Stimulated activated CD8-positive, alpha-beta memory T cell treated with anti-CD3 and anti-CD28 coated beads, Interleukin-15, amount 100 ng/mL, for 1 hour (primary cell): ENCODE data around the gene VCP.
"Not testable (repeated sequence)": the region's sequence is repeated elsewhere in the genome, so short reads cannot be mapped to it uniquely, and the experiment has no call there.

ENCODE experiments used
- DNase-seq: peaks from one replicate; pipeline ENCODE4 v3.0.0-alpha.2; 2020; ENCODE audit warnings: low read depth

VCP gene

DNA sequence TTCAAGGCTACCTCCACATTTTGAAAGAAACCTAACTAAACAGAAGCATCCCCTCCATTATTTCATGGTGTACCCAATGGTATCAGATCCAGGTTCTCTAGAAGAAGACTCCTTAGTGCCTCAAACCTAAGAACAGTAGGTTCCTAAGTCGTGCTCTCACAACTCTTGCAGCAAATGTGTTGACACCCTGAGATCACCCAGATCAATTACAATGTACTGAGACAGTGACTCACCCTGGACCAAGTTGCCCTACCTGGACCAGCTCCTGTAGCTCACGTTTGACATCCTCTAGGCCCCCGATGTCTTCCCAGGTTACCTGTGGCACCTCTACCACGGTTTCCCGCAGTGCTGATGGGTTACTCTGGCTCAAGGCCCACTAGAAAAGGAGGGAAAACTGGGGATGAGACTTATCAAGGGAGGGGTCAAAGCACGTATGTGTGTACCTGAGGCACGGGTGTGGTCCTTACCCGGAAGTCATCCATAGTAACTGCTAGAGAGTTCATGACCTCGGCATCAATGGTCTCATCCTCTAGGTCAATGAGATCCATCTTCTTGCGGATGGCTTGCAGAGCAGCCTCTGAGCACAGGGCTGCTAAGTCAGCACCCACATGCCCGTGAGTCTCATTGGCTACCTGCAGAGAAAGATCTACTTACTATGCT lies 11.7 kb downstream of the VCP start:
- DNase-seq = no peak

DNA sequence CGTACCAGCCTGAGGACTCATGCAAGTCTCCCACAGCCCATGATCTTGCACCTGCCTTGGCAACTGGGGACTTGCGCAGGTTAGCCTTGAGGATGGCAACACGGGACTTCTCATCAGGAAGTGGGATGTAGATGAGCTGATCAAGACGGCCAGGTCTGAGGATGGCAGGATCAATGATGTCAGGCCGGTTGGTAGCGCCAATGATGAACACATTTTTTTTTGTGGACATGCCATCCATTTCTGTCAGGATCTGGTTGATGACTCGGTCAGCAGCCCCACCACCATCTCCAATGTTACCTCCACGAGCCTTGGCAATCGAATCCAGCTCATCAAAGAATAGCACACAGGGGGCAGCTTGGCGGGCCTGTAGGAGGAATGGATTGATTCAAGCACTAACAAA lies 13.0 kb downstream of the VCP start:
- no peak for DNase-seq

DNA sequence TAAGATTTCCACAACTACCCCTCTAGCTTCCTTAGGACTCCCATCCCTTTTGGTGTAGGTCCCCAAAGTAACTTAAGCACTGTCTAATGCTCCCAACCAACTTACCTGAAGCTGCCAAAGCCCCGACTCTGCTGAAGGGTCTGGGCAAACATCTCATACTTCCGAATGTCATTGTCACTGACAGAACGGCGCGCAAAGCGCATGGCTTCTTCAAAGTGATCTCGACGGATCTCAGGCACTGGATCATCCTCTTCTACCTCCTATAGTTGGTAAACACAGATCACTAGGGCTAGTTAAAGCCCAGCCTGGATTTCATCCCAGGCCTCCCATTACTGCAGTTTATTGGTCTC lies 15.2 kb downstream of the VCP start:
- no peak for DNase-seq

DNA sequence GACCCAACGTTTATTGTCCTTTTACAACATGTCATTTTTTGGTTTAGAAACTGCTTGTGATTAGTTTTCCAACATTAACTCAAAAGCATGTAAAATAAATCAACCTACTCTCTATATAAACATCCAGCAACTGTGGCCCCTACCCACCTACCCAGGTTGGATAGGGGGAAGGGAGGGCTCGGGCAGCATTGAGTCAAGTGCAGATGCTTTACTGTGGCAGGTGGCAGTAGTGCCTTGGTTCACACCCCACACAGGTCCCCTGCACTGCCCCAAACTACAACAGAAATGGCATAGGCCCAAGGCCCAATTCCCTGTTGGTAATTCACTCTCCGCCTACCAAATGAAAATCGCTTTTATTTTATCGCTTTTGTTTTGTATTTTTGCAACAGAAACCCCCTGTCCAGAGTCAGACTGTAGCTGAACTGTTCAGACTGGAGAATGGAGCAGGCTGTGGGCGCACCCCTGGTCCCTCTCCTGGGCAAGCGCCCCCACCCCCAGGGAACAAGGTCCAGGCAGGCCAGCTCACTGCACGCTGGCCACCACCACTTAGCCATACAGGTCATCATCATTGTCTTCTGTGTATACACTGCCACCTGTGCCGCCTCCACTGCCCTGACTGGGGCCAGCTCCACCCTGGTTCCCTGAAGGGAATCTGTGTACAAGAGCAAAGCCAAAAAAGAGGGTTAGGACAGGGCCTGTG lies 15.7 kb downstream of the VCP start:
- no peak for DNase-seq

DNA sequence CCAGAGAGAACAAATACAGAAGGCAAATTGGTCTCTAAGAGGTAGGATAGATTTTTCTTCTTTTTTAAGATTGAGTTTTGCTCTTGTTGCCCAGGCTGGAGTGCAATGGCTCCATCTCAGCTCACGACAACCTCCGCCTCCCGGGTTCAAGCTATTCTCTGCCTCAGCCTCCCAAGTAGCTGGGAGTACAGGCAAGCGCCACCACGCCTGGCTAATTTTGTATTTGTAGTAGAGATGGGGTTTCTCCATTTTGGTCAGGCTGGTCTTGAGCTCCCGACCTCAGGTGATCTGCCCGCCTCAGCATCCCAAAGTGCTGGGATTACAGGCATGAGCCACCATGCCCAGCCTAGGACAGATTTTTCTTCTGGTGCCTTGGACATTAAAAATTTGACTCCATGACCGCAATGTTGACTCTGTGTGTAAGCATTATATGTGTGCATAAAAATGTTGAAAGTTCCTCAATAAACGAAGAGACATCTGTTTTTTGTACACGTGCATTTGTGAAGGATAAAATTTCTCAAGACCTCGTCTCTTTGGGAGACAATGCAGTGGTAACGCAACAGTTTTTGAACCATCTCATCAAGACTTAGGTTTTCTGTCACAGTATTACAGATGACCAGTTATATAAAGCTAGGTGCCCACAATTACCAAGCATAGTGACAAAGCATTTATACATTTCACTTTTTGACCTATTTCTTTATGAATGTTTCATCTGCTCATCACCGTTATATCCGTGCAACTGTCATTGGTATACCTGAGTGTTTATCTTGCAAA lies 17.4 kb downstream of the VCP start:
- DNase-seq = no peak

DNA sequence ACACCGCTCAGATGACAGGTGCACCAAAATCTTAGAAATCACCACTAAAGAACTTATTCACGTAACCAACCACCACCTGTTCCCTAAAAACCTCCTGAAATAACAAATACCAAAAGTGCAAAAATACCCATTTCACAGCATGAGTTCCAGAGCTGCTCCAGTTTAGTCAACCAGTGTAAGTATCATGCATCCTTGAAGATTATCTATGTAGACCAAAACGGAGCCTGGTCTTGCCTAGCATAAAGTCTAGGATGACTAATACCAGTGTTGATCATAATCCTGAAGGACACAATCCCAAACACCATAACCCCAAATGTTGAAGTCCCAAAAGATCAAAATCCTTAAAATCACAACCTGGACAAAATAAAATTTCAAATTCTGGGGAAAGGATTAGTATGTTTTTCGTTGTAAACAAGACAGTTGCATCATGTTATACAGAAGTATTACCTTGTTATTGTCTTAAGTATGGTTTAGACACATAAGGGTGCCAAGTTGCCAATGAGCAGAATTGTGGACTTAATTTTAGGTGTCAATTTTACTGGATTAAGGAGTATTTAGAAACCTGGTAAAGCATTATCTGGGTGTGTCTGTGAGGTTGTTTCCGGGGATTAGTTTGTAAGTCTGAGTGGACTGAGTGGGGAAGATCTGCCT lies 18.1 kb downstream of the VCP start:
- DNase-seq = no peak

DNA sequence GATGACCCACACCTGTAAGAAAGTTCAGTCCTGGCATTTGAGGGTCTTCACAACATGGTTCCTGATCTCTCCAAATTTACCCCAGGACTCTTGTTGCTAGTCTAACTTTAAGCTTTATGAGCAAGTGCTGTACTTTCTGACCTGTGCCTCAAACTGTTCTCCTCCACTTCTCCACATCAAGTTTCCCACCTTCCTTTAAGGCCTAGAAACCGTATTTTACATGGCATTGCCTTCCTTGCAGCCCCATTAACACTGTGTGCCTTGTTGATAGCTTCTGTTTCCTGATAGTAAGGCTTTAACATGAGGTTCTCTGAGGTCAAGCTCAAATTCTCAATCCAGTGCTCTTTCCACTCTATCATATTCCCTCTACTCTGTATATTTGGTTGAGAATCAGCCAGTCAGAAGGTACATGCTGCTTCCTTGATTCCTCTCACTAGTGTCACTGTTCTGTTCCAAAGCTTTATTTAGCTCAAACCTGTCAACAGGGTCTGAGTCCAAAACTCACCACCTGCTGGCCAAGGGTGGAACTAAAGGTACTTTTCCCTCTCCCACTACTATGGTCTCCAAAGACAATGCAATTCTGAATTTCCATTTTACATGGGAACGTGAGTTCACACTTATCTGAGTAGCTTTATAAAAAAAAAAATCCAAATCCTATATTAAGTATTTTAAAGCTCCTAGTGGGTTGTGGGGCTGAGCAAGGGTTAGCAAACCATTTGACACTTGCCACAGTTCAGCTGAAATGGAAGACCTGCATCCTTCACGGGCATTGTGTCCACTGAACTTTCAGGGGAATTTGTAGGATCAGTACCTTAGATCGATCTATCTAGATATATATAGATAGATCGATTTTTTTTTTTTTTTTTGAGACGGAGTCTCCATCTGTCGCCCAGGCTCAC lies 21.1 kb downstream of the VCP start:
- DNase-seq = peak; percentile 31

DNA sequence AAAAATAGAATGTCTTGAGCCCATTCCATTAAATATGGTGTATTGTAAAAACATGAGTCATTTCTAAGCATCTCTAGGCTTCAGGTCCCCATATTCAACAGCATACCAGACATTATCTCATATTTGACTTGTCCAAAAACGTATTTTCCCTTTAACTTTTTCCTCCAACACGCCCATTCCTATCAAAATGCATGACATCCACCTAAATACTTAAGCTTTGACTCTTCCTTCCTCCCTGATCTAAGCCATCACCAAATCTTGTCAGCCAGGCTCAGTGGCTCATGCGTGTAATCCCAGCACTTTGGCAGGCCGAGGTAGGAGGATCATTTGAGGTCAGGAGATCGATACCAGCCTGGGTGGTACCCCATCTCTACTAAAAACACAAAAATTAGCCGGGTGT lies 23.9 kb downstream of the VCP start:
- DNase-seq = no peak

DNA sequence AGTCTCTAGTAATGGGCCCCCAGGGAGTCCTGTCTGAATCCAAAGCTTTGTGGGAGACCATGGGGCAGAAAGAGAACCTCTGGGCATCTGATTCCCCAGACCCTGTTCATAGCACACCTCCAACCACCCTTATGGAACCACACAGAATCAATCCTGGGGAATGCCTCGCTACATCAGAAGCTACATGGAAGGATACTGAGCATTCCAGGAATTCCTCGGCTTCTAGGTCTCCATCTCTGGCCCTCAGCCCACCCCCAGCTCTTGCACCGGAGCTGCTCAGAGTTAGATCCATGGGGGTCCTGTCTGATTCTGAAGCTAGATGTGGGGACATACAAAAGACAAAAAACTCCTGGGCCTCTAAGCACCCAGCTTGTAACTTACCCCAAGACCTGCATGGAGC lies 28.4 kb downstream of the VCP start:
- no peak for DNase-seq

DNA sequence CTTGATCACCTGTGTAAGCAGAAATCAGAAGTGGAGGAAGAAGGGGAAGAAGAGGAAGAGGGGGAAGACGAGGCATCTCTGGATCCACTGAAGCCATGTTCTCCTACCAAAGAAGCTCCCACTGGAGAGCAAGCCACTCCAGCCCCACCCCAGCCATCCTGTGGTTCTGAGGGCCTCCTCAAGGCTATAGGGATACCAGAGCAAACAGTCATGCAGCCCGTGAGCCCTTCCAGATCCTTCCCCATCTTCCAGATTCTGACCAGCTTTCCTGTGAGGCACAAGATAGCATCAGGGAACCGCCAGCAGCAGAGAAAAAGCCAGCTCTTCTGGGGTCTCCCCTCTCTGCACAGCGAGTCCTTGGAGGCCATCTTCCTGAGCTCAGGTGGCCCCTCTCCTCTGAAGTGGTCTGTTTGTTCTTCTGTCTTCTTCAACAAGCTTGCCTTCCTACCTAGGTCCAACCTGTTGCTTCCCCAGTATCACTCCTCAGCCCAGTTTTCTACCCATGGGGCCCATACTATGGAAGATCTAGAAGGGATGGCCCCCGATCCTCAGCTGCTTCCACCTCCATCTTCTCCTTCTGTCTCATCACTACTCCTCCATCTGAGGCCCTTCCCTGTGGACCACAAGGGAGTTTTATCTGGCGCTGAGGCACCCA lies 29.4 kb downstream of the VCP start:
- DNase-seq = no peak

DNA sequence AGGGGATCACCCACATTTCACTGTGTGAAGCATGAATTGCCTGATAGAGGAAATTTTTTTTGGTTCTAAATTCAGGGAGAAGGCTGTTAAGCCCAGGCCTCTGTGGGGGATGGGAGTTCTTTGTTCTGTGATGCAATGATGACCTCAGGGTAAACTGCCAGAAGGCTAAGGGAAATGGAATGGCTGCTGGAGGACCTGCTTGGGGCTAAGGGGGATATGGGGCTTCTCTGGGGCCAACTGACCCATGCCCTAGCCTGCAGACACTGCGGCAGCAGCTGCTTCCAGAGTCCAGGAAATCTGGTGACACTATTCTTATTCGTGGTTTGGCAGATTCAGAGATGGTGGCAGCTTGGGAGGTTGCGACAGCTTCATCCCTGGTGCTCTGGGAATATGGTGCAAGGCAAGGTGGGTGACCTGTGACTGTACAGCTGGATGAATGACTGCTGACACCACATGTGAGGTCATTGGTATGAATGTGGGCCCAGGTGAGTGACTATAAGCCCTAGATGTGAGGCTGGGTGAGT lies 30.3 kb downstream of the VCP start:
- DNase-seq = no peak

DNA sequence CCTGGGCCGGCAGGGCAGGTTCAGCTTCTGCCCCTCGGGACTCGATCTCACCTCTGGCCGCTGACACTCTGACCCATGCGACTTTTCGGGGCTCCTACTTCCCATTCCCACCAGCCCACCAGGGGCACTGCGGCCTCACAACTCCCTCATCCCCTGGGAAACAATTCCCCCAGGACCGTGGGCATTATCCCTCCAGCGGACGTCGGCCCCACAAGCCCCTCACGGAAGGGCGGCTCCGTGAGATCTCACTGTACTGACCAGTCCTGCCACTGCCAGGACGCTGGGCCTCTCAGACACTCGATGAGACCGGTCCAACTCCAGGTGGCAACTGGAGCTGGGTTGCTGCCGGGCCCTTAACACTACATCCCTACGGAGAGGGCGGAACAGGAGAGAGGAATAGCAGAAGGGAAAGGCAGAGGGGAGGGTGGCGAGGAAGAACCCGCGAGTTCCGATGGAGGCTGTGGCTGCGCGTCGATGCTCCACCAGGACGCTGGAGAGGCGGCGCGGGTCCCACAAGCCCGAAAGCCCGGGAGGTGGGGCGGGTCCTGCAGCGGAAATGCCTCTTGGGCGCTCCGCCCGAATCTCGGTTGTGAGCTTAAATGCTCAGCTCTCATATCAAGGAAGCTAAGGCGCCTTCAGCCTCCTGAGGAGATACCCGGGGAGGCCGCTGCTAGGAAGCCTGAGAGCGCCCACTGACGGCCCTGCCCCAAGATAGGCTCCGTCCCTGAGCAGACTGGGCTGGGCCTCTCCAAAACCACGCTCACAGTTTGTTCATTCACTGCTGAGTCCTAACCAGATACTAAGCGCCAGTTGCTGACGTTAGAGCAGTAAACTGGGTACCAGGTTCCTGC lies 36.3 kb downstream of the VCP start:
- no peak for DNase-seq

DNA sequence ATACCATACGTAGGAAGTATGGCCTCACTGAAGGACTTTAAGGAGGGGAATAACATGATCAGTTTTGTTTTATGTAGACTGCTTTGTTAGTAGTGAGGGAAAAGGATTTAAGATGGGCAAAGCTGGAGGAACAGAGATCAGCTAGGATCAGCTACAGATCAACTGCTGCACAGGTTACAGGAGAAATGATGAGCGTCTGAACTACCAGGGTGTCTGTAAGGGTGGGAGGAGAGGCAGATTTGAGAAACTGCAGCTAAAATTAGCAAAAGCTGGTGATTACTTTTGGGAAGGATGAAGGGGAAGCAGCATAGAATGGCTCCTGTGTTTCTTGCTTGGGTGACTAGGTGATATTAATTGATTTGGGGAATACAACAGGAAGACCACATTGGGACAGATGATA lies 39.3 kb downstream of the VCP start:
- no peak for DNase-seq

DNA sequence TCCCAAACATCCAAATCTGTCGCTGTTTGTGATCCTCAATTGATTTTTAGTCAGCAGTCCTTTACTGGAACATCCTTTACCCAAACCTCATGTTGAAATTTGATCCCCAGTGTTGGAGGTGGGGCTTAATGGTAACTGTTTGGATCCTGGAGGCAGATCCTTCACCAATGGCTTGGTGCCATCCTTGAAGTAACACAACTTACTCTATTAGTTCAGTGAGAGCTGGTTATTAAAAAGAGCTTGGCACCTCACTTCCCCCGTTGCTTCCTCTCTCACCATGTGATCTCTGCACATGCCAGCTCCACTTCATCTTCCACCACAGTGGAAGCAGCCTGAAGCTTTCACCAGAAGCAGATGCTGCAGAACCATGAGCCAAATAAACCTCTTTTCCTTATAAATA lies 42.6 kb downstream of the VCP start:
- no peak for DNase-seq

DNA sequence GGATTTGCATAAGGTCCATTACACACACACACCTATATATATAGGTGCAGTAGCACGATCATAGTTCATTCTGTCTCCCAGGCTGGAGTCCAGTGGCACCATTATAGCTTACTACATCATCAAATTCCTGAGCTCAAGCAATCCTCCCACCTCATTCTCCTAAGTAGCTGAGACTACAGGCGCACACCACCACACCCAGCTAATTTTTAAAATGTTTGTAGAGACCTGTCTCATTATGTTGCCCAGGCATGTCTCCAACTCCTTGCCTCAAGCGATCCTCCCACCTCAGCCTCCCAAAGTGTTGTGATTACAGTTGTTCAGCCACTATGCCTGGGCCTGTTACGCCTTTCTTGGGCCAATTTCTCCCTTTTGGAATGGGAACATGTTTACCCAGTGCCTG lies 43.2 kb downstream of the VCP start:
- no peak for DNase-seq

DNA sequence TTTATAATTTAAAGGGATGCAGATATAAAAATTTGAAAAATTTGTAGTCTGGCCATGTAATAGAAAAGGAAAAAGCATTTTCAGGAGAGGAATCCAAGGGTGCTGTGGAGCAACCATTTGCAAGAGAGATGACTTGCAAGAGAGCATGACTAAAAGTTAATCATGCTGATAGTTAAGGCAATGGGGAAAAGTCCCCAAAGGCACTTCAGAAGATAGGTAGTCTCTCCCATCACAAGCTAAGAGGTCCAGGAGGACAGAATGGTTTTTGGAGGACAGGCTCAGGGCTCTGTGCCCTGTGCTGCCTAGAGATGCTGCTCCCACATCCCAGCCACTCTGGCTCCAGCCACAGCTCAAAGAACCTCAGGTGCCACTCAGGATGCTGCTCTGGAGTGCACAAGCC lies 44.1 kb downstream of the VCP start:
- no peak for DNase-seq

DNA sequence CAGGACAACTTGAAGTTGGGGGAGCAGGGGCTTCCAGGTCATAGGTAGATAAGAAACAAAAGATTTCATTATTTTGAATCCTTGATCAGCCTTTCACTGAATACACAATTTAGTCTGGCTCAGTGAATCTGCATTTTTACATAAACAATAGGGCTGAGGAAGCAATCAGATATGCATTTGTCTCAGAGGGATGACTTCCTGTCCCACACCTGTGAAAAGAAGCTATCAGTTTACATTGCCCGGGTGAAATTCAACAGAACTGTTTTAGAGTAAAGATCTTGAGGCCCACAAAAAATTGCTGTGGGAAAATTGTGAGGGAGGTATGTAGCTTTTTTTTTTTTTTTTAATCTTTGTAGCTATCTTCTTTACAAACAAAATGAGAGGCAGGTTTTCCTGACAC lies 44.6 kb downstream of the VCP start:
- no peak for DNase-seq

DNA sequence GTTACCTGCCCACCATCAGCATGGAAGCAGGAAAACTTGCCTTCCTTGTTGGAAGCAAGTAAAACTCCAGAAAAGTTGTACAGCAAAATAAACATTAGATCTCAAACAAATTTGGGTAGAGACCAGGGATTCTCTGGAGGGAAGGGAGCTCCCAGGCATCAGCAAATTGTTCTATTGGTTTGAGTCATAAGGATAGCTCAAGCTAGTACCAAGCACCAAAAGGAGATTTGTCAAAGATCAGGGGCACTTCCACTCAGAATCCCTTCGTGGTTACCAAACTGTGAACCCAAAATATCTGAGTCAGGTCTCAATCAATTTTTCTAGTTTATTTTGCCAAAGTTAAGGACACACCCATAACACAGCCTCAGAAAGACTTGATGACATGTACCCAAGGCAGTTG lies 45.1 kb downstream of the VCP start:
- no peak for DNase-seq

DNA sequence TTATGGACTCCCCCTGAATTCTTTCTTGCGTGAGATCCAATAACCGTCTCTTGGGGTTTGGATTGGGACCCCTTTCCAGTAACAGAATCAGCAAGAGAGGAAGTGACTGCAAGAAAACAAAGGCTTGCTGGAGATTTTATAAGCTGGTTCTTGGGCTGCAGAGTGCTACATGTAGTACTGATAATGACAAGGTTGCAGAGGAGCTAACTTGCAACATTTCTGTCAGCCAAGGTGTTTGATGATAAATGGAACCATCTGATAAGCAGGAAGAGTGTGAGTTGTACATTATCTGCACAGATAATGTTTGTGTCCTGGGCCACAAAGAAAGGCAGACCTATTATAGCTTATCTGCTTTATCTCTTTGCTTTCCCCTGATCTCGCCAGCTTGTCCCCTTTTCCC lies 45.8 kb downstream of the VCP start:
- no peak for DNase-seq

DNA sequence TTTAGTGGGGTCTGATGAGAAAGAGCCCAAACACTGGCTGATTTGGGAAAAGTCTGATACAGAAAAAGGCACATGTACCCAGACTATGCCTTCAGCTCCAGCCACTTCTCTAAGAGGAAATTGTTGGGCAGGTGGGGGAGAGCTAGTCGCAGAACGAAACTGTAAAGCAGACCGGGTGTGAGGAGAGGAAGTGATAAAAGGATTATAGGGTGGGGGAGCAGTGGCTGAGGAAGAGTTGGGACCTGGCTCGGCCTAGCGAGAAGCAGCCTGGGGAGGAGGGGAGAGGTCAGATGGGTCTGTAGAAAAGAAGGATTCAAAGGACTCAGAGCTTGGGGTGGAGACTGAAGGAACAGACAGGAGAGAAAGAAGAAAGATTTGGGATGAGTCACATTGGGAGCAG lies 49.0 kb downstream of the VCP start:
- not testable (repeated sequence) for DNase-seq
